ENCODE data around the gene NMT1. TPM values are rescaled to one million over a fixed set of nuclear protein-coding genes. Genes with fewer than 3 reads are reported as not detected.

Gene NMT1
- polyA plus RNA-seq, 1 of the 3 experiments (the other 2 are of a cell fraction) = 30.1 TPM

DNA sequence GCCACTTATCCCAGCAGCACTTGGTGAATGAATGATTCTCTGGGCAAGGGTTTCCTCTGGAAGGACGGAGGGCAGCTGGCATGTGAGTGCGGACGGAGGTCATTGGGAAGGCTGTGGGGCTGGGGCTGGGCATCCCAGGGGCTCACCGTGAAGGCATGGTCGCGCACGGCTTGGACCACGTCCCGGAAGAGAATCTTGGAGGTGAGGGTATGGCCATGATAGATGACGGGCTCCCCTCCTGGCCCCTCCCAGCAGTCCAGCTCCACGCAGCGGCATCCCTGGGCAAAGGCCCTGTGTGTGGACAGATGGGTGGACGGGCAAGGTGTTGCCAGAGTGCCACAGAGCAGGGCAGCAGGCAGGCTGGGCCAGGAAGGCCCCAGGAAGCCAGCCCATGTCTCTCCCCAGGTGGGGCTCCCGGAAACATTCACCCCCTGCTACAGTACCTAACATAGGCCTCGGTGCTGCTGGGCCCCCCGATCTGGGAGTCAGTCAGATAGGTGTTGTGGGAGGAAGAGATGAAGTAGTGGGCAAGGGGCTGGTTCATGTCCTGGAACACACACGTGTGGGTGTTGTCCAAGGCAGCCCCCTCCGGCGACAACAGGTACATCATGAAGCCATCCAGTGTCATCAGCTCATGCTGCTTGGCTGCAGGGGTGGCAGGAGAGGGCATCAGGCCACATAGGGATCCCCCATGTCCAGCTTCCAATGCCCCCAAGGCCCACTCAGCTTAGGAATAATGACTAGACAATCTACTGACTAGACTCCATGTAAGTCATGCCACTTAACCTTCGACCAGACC is 56.9 kb downstream of the NMT1 start:
- no peak for DNase-seq
- POLR2A ChIA-PET = no interaction called here
- Histone ChIP-seq H3K4me1 (ENCODE audit: control insufficient read depth in 1 of 2, insufficient read depth in 2 of 2, low read depth in 1 of 2, low read length in 1 of 2) (peaks cover 2 to 28% of the 10 kb centered on the region in 2 experiments; a peak in 2 of 4 replicates), H3K27ac (ENCODE audit: low read depth in 2 of 2, low read length in 1 of 2) (no peak overlapping the region), H4K20me1 (ENCODE audit: insufficient read depth) (no peaks in the 10 kb centered on the region), H3K9ac (no peak overlapping the region), H3F3A (replicated peaks; ENCODE audit: insufficient read depth) (no peaks in the 10 kb centered on the region), H3K9me3 (no peaks in the 10 kb centered on the region), H3K4me2 (no peak overlapping the region), H3K4me3 (ENCODE audit: low read depth in 2 of 2, low read length in 1 of 2) (no peak overlapping the region), H3K9me2 (no peaks in the 10 kb centered on the region), H2AFZ (ENCODE audit: low read depth) (no peak overlapping the region), H3K36me3 (replicated peaks in 1 of 2; ENCODE audit: control insufficient read depth in 1 of 2, insufficient read depth in 2 of 2, low read length in 1 of 2) (peaks cover 5 to 14% of the 10 kb centered on the region in 2 experiments), H3K79me2 (ENCODE audit: insufficient read depth) (peaks cover 18% of the 10 kb centered on the region), H3K27me3 (ENCODE audit: insufficient read depth) (no peaks in the 10 kb centered on the region)
- WGBS (ENCODE audit: low lambda C conversion rate) = 96% methylated on average over 11 of the region's 20 CpGs
- TF ChIP-seq, protein P1, sequence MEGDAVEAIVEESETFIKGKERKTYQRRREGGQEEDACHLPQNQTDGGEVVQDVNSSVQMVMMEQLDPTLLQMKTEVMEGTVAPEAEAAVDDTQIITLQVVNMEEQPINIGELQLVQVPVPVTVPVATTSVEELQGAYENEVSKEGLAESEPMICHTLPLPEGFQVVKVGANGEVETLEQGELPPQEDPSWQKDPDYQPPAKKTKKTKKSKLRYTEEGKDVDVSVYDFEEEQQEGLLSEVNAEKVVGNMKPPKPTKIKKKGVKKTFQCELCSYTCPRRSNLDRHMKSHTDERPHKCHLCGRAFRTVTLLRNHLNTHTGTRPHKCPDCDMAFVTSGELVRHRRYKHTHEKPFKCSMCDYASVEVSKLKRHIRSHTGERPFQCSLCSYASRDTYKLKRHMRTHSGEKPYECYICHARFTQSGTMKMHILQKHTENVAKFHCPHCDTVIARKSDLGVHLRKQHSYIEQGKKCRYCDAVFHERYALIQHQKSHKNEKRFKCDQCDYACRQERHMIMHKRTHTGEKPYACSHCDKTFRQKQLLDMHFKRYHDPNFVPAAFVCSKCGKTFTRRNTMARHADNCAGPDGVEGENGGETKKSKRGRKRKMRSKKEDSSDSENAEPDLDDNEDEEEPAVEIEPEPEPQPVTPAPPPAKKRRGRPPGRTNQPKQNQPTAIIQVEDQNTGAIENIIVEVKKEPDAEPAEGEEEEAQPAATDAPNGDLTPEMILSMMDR (IDR thresholded peaks at IDR 0.05) = no peak
- TF ChIP-seq, protein P2, sequence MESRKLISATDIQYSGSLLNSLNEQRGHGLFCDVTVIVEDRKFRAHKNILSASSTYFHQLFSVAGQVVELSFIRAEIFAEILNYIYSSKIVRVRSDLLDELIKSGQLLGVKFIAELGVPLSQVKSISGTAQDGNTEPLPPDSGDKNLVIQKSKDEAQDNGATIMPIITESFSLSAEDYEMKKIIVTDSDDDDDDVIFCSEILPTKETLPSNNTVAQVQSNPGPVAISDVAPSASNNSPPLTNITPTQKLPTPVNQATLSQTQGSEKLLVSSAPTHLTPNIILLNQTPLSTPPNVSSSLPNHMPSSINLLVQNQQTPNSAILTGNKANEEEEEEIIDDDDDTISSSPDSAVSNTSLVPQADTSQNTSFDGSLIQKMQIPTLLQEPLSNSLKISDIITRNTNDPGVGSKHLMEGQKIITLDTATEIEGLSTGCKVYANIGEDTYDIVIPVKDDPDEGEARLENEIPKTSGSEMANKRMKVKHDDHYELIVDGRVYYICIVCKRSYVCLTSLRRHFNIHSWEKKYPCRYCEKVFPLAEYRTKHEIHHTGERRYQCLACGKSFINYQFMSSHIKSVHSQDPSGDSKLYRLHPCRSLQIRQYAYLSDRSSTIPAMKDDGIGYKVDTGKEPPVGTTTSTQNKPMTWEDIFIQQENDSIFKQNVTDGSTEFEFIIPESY (IDR thresholded peaks at IDR 0.05; ENCODE audit: borderline replicate concordance, low read depth) = no peak
- TF ChIP-seq TAF1 (IDR thresholded peaks at IDR 0.05; ENCODE audit: borderline replicate concordance, low read depth, low read length) (no peak), TCF12 (IDR thresholded peaks at IDR 0.05) (no peak), SMC3 (IDR thresholded peaks at IDR 0.05; ENCODE audit: low read depth, low read length) (no peak), TEAD4 (IDR thresholded peaks at IDR 0.05; ENCODE audit: borderline replicate concordance, insufficient read depth) (no peak), YY1 (IDR thresholded peaks at IDR 0.05; ENCODE audit: low read depth) (no peak), JUND (IDR thresholded peaks at IDR 0.05) (no peak), RCOR1 (IDR thresholded peaks at IDR 0.05; ENCODE audit: low read length) (no peak), NRF1 (IDR thresholded peaks at IDR 0.05; ENCODE audit: low read depth, low read length) (no peak), EZH2phosphoT487 (IDR thresholded peaks at IDR 0.05; ENCODE audit: borderline replicate concordance, low read depth) (no peak), MEF2A (IDR thresholded peaks at IDR 0.05; ENCODE audit: borderline replicate concordance, low read depth) (no peak), SIN3A (IDR thresholded peaks at IDR 0.05; ENCODE audit: borderline replicate concordance, low read depth, low read length) (no peak)
- TF ChIP-seq, protein P3, sequence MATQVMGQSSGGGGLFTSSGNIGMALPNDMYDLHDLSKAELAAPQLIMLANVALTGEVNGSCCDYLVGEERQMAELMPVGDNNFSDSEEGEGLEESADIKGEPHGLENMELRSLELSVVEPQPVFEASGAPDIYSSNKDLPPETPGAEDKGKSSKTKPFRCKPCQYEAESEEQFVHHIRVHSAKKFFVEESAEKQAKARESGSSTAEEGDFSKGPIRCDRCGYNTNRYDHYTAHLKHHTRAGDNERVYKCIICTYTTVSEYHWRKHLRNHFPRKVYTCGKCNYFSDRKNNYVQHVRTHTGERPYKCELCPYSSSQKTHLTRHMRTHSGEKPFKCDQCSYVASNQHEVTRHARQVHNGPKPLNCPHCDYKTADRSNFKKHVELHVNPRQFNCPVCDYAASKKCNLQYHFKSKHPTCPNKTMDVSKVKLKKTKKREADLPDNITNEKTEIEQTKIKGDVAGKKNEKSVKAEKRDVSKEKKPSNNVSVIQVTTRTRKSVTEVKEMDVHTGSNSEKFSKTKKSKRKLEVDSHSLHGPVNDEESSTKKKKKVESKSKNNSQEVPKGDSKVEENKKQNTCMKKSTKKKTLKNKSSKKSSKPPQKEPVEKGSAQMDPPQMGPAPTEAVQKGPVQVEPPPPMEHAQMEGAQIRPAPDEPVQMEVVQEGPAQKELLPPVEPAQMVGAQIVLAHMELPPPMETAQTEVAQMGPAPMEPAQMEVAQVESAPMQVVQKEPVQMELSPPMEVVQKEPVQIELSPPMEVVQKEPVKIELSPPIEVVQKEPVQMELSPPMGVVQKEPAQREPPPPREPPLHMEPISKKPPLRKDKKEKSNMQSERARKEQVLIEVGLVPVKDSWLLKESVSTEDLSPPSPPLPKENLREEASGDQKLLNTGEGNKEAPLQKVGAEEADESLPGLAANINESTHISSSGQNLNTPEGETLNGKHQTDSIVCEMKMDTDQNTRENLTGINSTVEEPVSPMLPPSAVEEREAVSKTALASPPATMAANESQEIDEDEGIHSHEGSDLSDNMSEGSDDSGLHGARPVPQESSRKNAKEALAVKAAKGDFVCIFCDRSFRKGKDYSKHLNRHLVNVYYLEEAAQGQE (IDR thresholded peaks at IDR 0.05; ENCODE audit: low read depth, low read length) = no peak
- TF ChIP-seq, protein P4, sequence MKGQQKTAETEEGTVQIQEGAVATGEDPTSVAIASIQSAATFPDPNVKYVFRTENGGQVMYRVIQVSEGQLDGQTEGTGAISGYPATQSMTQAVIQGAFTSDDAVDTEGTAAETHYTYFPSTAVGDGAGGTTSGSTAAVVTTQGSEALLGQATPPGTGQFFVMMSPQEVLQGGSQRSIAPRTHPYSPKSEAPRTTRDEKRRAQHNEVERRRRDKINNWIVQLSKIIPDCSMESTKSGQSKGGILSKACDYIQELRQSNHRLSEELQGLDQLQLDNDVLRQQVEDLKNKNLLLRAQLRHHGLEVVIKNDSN (IDR thresholded peaks at IDR 0.05; ENCODE audit: borderline replicate concordance, low read depth) = no peak
- CTCF ChIA-PET = interaction anchor here (0.9 to 9.1 kb wide), 9 partner anchors 13 to 198 kb away, joined by 3 to 169 read pairs (median 5); partner anchors contain the start of genes ACBD4 and PLCD3

All from SK-N-SH (cell line).